GM19239 (cell line): ENCODE results near the gene PPP2R5E.
A peak's percentile ranks its signal among the peaks of the same experiment; 100 is the strongest.
"Not testable (repeated sequence)": the region's sequence is repeated elsewhere in the genome, so short reads cannot be mapped to it uniquely, and the experiment has no call there.

ENCODE experiments used
- DNase-seq: peaks from one replicate; pipeline ENCODE4 v3.0.0; 2011; ENCODE audit warnings: low spot score; ENCODE audit not compliant: insufficient read length
- FAIRE-seq: peaks from 2 replicates; lab custom pipeline; 2011; peaks lifted over from hg19 to GRCh38; lab: Jason Lieb, UNC

The PPP2R5E gene

GRCh38 chr14:63543000-63543825 lies at the start of gene PPP2R5E:
Gene PPP2R5E, minus strand, starts transcription at chr14:63543377. Its CDS starts 3,692 bp downstream, at chr14:63539685.
- DNase-seq = peak; percentile 86
- peak; percentile 98 for FAIRE-seq

DNA sequence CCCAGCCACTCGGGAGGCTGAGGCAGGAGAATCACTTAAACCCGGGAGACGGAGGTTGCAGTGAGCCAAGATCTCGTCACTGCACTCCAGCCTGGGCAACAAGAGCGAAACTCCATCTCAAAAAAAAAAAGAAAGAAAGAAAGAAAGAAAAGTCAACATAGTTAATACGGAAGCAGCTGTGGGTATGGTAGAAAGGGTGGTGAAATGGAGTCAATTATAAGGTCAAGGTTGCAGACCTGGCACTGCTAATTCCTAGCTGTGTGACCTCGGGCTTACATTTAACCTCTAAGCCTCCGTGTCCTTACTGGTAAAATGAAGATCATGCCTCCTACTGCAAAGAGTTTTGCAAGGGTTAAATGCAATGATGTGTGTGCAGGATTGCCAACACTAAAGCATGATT lies 39.9 kb upstream of the PPP2R5E start:
- FAIRE-seq, DNase-seq: not testable (repeated sequence)

DNA sequence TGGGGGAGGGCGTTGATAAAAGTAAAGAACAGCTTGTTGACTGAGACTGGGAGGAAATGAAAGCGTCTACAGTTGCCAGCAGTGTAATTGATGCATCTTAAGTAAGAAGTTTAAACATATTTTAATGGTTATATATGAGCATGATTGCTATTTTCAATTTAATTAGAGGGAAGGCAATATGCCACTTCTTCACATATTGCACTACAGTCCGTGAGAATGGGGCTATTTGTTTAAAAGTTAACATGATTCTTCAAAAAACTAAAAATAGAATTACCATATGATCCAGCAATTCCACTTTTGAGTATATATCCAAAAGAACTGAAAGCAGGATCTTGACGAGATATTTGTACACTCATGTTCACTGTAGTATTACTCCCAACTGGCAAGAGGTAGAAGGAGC lies 38.3 kb upstream of the PPP2R5E start:
- DNase-seq = no peak
- no peak for FAIRE-seq

DNA sequence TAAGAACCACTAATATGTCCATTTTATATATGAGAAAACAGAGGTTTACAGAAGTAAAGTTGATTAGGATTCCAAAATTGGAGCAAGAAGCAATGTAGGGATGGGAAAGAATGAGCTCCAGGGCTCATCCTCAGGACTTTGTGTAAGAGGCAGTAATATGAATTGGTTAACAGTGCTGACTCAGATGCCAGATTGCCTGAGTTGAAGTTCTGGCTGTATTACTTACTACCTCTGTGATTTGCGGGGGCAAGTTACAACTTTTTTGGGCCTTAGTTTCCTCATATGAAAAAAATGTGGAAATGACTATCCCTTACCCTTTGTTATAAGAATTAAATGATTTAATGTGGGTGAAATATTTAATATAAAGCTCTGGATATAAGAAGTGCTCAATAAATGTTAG lies 35.1 kb upstream of the PPP2R5E start:
- no peak for FAIRE-seq
- no peak for DNase-seq

GRCh38 chr14:63573581-63573980 lies 30.4 kb upstream of the PPP2R5E start:
- no peak for FAIRE-seq
- DNase-seq = no peak

GRCh38 chr14:63565448-63565847 lies 22.3 kb upstream of the PPP2R5E start:
- DNase-seq (no peak), FAIRE-seq (no peak)

- FAIRE-seq = no peak
Measured at GRCh38 chr14:63564318-63564717, 21.1 kb upstream of the PPP2R5E start.

GRCh38 chr14:63563370-63564026 lies 20.3 kb upstream of the PPP2R5E start:
- DNase-seq (no peak), FAIRE-seq (no peak)

More at GRCh38 chr14:63564318-63564717, 21.1 kb upstream of the PPP2R5E start:
- no peak for DNase-seq

GRCh38 chr14:63562405-63562804 lies 19.2 kb upstream of the PPP2R5E start:
- no peak for DNase-seq
- FAIRE-seq = no peak

GRCh38 chr14:63555572-63555971 lies 12.4 kb upstream of the PPP2R5E start:
- no peak for FAIRE-seq
- DNase-seq = no peak

- FAIRE-seq = no peak
- DNase-seq = no peak
Measured at GRCh38 chr14:63551332-63551731, 8.2 kb upstream of the PPP2R5E start.

DNA sequence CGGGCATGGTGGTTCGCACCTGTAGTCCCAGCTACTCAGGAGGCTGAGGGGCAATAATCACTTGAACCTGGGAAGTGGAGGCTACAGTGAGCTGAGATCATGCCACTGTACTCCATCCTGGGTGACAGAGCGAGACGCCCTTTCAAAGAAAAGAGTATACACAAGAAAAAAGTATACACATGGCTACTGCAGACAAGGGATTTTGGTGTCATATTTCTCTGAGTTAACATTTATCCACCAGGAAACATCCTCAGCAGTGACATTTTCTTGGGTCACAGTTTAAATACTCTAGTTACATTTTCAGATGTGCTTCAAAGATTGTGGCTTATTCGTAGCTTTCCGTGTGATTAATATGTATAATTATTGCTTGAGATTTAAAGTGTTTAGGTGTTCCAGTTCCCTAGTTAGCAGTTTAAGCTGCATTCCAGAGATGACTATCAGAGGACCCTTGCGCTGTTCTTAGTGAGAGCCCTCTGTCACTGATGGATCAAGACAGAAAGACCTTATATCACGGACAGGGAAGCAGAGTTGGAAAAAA lies 4.7 kb upstream of the PPP2R5E start:
- no peak for DNase-seq
- no peak for FAIRE-seq

- no peak for DNase-seq
- no peak for FAIRE-seq
Measured at GRCh38 chr14:63545431-63545830, 2.3 kb upstream of the PPP2R5E start.

GRCh38 chr14:63544591-63545299 lies 1.6 kb upstream of the PPP2R5E start:
- DNase-seq (no peak), FAIRE-seq (peak; percentile 82)

- no peak for DNase-seq
- FAIRE-seq = peak; percentile 35
Measured at GRCh38 chr14:63543826-63544406, 739 bp upstream of the PPP2R5E start.

DNA sequence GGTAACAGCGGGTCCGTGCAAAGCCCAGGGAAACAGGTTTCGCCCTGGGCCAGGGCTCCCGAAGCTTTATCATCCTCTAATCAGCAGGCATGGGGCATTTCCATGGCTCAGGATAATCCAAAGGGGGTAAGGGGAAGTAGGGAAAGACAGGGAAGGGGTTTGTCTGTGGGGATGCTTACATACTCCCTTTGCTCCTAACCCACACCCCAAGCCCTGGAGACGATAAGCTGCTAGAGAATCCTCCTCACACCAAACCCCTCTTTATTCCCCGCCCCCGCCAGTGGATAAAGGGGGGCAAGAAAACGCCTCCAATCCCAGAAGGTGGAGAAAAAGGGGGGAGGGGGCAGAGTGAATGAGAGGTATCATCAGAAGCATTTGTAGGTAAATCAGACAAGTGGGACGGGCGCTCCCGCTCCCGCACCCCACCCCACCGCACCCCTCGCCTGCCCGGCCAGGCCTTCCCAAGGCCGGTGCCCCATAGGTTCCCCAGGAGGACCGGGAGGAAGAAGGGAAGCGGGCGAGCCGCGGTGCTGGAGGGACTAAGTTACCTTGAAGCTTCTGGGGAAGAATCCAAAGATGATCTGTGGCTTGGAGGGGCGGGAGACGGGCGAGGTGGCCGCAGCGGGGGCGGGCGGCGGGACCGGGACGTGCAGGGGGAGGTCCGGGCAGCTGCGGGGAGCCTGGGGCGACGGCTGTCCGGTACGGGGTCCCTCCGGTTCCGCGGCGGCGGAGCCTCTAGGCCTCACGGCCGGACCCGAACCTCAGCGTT lies 762 bp downstream of the PPP2R5E start:
- FAIRE-seq = no peak
- no peak for DNase-seq

- FAIRE-seq = no peak
- DNase-seq = no peak
Measured at GRCh38 chr14:63535918-63536317, 7.3 kb downstream of the PPP2R5E start.

DNA sequence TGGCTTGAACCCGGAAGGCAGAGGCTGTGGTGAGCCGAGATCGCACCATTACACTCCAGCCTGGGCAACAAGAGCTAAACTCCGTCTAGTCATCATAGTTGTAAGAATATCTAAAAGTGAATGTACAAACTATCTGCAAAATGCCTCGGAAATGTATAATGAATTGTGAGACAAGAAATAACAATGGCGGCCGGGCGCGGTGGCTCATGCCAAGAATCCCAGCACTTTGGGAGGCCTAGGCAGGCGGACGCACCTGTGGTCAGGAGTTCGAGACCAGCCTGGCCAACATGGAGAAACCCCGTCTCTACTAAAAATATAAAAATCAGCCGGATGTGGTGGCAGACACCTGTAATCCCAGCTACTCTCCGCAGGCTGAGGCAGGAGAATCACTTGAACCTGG lies 9.7 kb downstream of the PPP2R5E start:
- FAIRE-seq = no peak
- DNase-seq = no peak

DNA sequence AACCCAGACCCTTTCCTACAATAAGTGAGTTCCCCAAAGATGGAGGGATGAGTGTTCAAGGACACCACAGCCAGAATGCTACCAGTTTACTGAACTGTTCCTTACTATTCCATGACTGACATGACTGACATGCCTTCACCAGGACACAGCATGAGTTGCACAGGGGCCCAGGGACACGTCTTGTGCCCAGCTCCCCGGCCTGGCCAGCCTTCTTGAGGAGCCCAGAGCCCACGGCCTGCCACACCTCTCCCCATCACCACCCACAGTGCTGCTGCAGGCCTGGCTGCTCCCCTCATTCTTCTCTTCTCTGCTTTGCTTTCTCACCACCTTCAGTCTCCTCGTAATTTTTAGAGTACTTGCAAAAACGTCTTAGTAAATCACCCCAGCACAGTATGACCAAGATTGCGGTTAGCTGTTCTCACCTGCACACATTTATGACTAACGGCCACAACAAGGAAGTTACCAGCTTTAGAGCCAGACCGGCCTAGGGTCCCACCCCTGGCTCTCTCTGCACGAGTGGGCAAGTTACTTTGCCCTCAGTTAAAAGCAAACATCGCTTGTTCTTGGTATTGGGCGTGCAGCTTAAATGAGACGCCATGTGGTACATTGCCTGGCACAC lies 18.5 kb downstream of the PPP2R5E start:
- peak; percentile 86 for FAIRE-seq
- DNase-seq = peak; percentile 42
